ENCODE measurements around the gene SH3RF3. TPM values are rescaled to one million over a fixed set of nuclear protein-coding genes. Genes with fewer than 3 reads are reported as not detected.

Gene SH3RF3
- total and polyA plus RNA-seq, 2 of the 13 experiments (the other 11 are each of a cell fraction or from before 2014, with no cell fraction given), result 0.04 TPM; not detected in 1

DNA sequence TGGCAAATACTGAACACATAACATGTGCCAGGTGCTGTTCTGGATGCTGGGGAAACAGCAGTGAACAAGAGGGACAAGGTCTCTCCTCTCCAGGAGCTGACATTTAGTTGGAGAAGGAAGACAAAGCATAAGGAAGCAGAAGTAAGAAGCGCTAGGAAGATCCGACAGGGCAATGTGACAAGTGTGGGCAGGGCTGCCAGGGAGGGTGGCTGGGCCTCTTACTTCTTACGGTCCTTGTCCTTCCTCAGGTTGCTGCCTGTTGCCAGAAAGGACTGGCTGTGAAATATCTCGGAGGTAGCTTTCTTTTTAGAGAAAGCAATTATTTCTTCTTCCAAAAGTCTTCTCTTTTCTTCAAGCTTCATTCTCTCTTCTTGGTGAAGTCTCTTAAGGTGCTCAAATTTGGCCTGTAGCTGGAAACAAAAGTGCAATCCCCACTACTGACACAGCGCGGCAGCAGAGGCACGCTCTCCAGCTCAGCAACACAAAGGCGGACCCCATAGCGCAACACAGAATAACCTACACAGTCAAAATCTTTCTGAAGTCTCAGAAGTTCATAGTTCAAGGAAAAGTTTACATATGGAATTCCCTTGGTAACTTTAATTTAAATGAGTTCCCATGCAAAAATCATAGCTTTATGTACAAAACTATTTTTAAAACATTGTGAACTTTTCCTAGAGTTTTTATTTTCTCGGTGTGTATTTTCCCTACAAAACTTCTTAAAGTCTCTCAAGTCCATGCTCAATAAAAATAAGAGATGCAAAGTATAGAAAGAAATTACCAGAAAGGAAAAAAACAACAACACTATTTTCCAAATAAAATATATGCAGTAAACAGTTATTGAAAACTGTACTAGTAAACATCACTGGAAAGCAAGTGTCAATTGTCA, 417.1 kb downstream of the SH3RF3 start (continued):
- TF ChIP-seq HMG20B (CRISPR knock-in tag; conservative IDR thresholded peaks at IDR 0.05), result 0 out of 2 replicates have a peak, but pooled peaks have one; percentile 13
- TF ChIP-seq FIP1L1 (IDR thresholded peaks at IDR 0.05; ENCODE audit: borderline replicate concordance, insufficient read depth, low read depth, low read length), result no peak
- TF ChIP-seq ZNF20 (CRISPR knock-in tag; IDR thresholded peaks at IDR 0.05), result no peak
- TF ChIP-seq ZNF251 (CRISPR knock-in tag; IDR thresholded peaks at IDR 0.05), result no peak
- no peak for TF ChIP-seq ZNF776 (CRISPR knock-in tag; IDR thresholded peaks at IDR 0.05)
- no peak for TF ChIP-seq ZNF740 (CRISPR knock-in tag; IDR thresholded peaks at IDR 0.05)
- TF ChIP-seq SAP130 (CRISPR knock-in tag; IDR thresholded peaks at IDR 0.05; ENCODE audit: low read depth), result peak; percentile 39
- no peak for TF ChIP-seq NFRKB (IDR thresholded peaks at IDR 0.05)
- 0 out of 2 replicates have a peak, but pooled peaks have one; percentile 25 for TF ChIP-seq ZBTB33 (CRISPR knock-in tag; IDR thresholded peaks at IDR 0.05)
- TF ChIP-seq ZBTB10 (CRISPR knock-in tag; IDR thresholded peaks at IDR 0.05; ENCODE audit: borderline replicate concordance), result no peak
- TF ChIP-seq SALL1 (CRISPR knock-in tag; IDR thresholded peaks at IDR 0.05), result peak; percentile 78
- TF ChIP-seq, protein P1, sequence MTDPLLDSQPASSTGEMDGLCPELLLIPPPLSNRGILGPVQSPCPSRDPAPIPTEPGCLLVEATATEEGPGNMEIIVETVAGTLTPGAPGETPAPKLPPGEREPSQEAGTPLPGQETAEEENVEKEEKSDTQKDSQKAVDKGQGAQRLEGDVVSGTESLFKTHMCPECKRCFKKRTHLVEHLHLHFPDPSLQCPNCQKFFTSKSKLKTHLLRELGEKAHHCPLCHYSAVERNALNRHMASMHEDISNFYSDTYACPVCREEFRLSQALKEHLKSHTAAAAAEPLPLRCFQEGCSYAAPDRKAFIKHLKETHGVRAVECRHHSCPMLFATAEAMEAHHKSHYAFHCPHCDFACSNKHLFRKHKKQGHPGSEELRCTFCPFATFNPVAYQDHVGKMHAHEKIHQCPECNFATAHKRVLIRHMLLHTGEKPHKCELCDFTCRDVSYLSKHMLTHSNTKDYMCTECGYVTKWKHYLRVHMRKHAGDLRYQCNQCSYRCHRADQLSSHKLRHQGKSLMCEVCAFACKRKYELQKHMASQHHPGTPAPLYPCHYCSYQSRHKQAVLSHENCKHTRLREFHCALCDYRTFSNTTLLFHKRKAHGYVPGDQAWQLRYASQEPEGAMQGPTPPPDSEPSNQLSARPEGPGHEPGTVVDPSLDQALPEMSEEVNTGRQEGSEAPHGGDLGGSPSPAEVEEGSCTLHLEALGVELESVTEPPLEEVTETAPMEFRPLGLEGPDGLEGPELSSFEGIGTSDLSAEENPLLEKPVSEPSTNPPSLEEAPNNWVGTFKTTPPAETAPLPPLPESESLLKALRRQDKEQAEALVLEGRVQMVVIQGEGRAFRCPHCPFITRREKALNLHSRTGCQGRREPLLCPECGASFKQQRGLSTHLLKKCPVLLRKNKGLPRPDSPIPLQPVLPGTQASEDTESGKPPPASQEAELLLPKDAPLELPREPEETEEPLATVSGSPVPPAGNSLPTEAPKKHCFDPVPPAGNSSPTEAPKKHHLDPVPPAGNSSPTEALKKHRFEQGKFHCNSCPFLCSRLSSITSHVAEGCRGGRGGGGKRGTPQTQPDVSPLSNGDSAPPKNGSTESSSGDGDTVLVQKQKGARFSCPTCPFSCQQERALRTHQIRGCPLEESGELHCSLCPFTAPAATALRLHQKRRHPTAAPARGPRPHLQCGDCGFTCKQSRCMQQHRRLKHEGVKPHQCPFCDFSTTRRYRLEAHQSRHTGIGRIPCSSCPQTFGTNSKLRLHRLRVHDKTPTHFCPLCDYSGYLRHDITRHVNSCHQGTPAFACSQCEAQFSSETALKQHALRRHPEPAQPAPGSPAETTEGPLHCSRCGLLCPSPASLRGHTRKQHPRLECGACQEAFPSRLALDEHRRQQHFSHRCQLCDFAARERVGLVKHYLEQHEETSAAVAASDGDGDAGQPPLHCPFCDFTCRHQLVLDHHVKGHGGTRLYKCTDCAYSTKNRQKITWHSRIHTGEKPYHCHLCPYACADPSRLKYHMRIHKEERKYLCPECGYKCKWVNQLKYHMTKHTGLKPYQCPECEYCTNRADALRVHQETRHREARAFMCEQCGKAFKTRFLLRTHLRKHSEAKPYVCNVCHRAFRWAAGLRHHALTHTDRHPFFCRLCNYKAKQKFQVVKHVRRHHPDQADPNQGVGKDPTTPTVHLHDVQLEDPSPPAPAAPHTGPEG (CRISPR knock-in tag; IDR thresholded peaks at IDR 0.05), result no peak
- TF ChIP-seq, protein P2, sequence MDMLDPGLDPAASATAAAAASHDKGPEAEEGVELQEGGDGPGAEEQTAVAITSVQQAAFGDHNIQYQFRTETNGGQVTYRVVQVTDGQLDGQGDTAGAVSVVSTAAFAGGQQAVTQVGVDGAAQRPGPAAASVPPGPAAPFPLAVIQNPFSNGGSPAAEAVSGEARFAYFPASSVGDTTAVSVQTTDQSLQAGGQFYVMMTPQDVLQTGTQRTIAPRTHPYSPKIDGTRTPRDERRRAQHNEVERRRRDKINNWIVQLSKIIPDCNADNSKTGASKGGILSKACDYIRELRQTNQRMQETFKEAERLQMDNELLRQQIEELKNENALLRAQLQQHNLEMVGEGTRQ (IDR thresholded peaks at IDR 0.05; ENCODE audit: low read depth, low read length), result no peak
- TF ChIP-seq, protein P2 (CRISPR knock-in tag; IDR thresholded peaks at IDR 0.05; ENCODE audit: borderline replicate concordance), result no peak
- no peak for TF ChIP-seq BRD4 (CRISPR knock-in tag; IDR thresholded peaks at IDR 0.05)
